HG03280 (cell line): ENCODE data around the gene SUMO3.

Experiments
- ATAC-seq: cut with Tn5 transposase; IDR thresholded peaks from one replicate; pipeline ENCODE4 v1.9.1; 2021; ENCODE audit warnings: mild to moderate bottlenecking, moderate library complexity; ENCODE audit not compliant: unreplicated experiment

SUMO3 gene

GRCh38 chr21:44831227-44831860 lies 13.5 kb upstream of the SUMO3 start:
- no peak for ATAC-seq

GRCh38 chr21:44829507-44830092 lies 11.7 kb upstream of the SUMO3 start:
- ATAC-seq: no peak

- no peak for ATAC-seq
Measured at GRCh38 chr21:44828362-44829056, 10.6 kb upstream of the SUMO3 start.

- ATAC-seq: no peak
Measured at GRCh38 chr21:44823179-44823660, 5.4 kb upstream of the SUMO3 start.

GRCh38 chr21:44822484-44823178 lies 4.8 kb upstream of the SUMO3 start:
- no peak for ATAC-seq

- ATAC-seq: no peak
Measured at GRCh38 chr21:44820851-44821250, 3.0 kb upstream of the SUMO3 start.

GRCh38 chr21:44819283-44820243 lies 1.7 kb upstream of the SUMO3 start:
- no peak for ATAC-seq

- ATAC-seq: no peak
Measured at GRCh38 chr21:44818640-44819011, 764 bp upstream of the SUMO3 start.

GRCh38 chr21:44817506-44817880 lies 369 bp downstream of the SUMO3 start:
- ATAC-seq: peak; percentile 79

GRCh38 chr21:44816761-44817505 lies 929 bp downstream of the SUMO3 start:
- ATAC-seq: no peak

- ATAC-seq: no peak
Measured at GRCh38 chr21:44815852-44816628, 1.8 kb downstream of the SUMO3 start.

GRCh38 chr21:44815225-44815624 lies 2.6 kb downstream of the SUMO3 start:
- no peak for ATAC-seq

GRCh38 chr21:44814498-44815023 lies 3.3 kb downstream of the SUMO3 start:
- ATAC-seq: no peak

GRCh38 chr21:44813727-44814126 lies 4.1 kb downstream of the SUMO3 start:
- ATAC-seq: no peak

GRCh38 chr21:44813149-44813548 lies 4.7 kb downstream of the SUMO3 start:
- no peak for ATAC-seq

- ATAC-seq: no peak
Measured at GRCh38 chr21:44812640-44813039, 5.2 kb downstream of the SUMO3 start.

- no peak for ATAC-seq
Measured at GRCh38 chr21:44810779-44811178, 7.1 kb downstream of the SUMO3 start.

- no peak for ATAC-seq
Measured at GRCh38 chr21:44805859-44806258, 12.0 kb downstream of the SUMO3 start.

- ATAC-seq: no peak
Measured at GRCh38 chr21:44805226-44805625, 12.6 kb downstream of the SUMO3 start.
